Measurements from ENCODE around the gene SETD6.

The SETD6 gene

GRCh38 chr16:58509256-58510096 is 5.8 kb upstream of the SETD6 start:
- DNase-seq = no peak

- no peak for DNase-seq
These were observed 5.1 kb upstream of the SETD6 start for GRCh38 chr16:58510097-58510775.

DNA sequence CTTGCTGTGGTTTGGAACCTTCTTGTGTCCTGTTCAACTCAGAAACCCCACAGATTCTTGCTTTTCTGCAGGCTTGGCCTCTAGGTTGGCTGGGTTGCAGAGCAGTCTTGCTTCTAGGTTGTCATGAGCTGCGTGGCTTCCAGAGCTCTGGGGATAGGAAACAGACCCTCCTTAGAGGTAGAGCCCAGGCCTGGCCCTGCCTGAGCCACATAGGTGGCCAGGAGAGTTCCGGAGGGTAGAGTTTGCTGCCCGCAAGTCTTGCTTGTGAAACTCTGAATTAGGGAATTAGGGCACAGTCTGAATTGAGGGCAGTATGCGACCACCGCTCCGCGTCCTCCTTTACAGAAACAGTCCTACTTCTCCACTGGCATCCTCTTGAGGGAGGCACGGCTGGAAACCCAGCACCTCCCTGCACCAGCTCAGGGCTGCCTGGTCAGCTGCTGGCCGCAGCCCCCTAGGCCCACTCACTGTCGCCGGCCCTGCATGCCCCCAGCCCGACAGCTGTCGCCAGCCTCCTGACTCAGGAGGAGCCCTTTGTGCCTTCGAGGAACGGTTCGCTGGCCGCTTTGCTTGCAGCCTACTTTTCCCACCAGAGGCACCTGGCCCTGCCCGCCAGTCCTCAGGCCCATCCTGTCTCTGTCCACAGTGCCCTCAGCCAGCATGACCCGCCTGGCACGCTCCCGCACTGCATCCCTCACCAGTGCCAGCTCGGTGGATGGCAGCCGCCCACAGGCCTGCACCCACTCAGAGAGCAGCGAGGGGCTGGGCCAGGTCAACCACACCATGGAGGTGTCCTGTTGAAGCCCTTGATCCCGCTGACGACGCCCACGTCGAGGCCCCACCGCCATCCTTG is 4.3 kb upstream of the SETD6 start:
- DNase-seq = no peak

GRCh38 chr16:58511933-58512815 is 3.1 kb upstream of the SETD6 start:
- no peak for DNase-seq

GRCh38 chr16:58513874-58514273 is 1.4 kb upstream of the SETD6 start:
- DNase-seq = no peak

DNA sequence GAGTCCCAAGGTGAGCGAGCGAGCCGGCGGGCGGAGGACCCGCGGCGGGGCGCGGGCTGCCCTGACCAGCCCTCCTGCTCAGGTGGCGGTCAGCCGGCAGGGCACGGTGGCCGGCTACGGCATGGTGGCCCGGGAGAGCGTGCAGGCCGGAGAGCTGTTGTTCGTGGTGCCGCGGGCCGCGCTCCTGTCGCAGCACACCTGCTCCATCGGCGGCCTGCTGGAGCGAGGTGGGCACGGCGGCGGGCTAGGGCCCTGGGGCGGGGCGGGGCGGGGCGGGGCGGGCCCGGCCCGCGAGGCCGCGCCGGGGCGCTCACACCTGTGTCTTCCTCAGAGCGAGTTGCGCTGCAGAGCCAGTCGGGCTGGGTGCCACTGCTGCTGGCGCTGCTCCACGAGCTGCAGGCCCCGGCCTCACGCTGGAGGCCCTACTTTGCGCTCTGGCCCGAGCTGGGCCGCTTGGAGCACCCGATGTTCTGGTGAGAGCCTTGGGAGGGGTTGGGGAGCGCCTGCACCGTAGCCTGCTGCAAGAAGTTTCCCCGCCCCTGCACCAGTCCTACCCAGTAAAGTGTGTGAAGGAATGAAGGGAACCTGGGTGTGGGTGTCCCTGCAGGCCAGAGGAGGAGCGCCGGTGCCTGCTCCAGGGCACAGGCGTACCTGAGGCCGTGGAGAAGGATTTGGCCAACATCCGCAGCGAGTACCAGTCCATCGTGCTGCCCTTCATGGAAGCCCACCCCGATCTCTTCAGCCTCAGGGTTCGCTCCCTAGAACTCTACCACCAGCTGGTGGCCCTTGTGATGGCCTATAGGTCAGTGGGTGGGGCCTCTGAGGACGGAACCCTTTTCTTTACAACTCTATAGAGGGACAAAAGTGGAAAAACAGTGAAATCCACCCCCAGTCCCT is 802 bp downstream of the SETD6 start:
- no peak for DNase-seq

DNA sequence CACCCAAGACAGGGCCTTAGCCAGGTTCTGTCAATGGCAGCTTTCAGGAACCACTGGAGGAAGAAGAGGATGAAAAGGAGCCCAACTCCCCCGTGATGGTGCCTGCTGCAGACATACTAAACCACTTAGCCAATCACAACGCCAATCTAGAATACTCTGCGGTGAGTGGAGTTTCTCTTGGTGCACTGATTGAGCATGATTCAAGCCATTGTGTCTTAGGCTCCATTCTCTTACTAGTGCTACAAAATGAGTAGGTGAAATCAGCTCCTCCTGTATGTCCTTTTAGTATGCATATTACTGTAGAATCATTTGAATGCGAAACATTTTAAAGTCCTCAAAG is 1.4 kb downstream of the SETD6 start:
- no peak for DNase-seq

GRCh38 chr16:58518083-58518979 is 3.0 kb downstream of the SETD6 start:
- no peak for DNase-seq

DNA sequence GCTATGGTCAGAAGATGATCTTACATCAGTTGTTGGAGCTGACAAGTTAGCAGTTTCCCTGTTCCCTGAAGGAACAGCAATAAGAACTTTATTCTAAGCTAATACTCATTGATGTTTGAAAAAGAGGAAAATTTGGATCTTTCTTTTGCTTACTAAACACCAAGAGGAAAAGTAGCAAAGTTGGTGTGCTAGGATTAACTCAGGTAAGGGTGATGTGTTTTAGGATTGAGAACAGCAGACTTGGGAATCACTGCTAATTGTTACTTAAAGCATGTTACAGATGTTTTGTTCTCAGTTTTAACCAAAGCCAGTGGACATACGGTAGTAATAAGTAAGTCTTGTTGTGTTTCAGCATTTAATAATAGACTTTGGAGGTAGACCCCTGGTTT is 3.7 kb downstream of the SETD6 start:
- DNase-seq = no peak

GRCh38 chr16:58519707-58520106 is 4.4 kb downstream of the SETD6 start:
- no peak for DNase-seq

GRCh38 chr16:58530179-58530578 is 14.9 kb downstream of the SETD6 start:
- DNase-seq = no peak

GRCh38 chr16:58532414-58532813 is 17.1 kb downstream of the SETD6 start:
- DNase-seq = no peak

- DNase-seq = no peak
These were observed 18.6 kb downstream of the SETD6 start for GRCh38 chr16:58533751-58534470.

DNA sequence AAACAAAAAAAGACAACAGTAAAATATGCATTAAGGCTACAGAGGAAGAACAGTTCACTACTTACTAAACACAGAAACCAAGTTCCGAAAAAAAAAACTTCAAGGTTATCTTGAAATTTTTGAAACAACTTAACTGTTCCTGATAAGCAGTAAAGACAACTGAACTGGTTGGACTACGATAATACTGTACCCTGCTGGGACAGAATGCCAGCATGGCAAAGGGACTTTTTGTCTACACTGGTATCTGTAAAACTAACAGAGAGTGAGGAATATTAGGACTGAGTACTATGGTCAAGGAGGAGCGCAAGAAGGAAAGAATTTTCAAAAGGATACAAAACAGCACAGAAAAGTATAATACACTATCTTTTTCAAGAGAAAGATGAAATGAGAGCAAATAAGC is 19.8 kb downstream of the SETD6 start:
- DNase-seq = no peak

DNA sequence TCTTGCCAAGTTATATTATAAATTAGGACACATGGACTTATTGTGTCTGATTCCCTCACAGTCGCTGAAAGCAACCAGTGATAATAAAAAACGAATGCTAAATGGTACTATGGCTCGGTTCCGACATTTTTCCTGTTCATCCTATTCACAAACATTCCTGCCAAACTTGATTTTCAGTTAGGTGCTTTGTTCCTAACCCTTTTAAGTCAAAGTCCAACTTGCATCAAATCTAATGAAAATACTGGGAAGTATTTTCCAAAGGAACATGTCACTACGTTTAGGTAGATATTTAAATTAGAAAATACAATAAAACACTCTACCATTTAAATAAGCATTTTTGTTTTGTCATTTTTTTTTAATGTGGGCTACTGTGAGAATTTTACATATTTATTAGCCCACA is 21.0 kb downstream of the SETD6 start:
- no peak for DNase-seq

DNA sequence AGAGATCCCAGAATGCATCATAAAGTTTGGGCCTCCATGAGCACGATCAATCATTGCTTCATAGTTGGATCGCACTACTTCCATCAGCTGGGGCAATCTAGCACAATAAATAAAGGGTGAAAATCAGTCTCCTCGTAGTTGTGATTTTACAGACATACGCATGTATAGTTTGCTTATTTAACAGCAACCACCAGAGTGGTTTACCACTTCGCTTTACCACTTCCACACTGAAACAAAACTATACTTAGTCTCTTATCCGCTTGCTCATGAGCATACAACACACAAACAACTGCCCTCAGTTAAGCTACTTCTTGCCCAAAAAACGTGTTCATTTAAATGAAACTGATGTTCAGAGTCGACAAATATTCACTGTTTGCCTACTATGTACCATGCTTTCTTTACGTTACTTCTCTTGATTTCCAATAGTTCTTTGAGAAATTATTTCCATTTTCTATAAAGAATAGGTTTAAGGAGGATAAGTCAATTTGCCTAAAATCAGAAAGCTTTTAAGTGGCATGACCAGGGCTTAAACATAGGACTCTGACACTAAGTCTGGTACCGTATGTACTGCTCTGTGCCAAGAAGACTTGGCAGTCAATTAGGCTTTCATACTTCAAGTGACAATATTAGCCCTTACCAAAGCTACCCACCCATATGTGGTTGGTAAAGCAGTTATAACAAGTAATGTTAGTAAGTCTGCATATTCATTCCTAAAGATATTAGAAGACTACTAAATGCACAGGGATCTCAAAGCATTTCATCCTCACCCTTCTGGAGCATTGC is 22.0 kb downstream of the SETD6 start:
- DNase-seq = no peak

- no peak for DNase-seq
These were observed 26.4 kb downstream of the SETD6 start for GRCh38 chr16:58541711-58542110.

DNA sequence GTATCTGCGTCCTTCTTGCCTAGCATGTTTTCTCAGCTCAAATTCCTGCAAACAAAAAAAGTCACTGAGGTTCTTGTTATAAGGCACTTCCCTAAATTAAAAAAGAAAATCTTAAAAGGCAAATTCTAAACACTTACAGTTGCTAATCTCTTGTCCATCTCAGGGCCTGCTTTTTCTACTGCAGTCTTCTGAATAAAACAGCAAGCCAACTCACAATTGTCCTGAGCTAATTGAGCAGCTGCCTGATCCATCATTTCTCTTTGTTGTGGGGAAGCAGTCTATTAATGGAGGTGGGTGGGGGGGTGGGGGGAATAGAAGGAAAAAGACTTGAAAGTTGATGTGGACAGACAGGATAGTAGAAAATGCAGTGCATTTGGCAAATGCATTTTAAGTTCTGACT is 27.0 kb downstream of the SETD6 start:
- DNase-seq = no peak

DNA sequence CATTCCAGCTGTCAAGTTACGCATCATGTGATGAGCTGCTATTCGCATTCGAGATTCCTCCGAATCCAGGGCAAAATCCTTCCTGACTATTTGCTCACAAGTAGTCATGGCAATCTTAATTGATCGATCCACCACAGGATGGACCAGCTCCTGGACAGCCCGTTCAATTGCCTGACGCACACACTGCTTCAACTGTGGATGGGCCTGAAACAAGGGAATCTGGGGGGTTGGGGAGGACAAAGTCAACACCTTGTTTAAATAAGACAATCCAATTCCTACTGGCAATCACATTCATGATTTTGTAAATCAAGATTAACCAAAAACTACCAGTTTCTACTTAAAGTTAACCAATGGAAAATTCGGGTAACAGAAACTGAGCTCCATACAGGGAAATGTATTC is 28.4 kb downstream of the SETD6 start:
- no peak for DNase-seq

All from cerebellar nuclear complex (tissue), 1 donor.